ENCODE results near the gene GFPT1.

DNA sequence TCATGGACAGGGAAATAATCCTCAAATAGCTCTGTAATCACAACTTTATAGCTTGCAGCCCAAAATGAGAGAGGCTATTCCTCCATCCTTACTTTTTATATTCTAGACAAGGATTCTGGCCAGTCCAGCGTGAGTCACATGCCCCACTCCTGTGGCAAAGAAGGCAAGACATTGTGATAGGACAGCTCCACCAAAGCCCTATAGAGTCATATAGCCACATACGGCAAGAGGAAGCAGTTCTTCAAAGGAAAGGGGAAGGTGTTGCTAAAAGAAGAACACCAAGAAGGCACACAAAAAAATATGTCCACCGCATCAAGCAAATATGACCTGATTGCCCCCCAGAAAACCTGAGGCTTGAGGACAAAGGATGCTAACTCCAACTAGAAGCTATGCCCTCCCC is 3.4 kb upstream of the GFPT1 start:
- TF ChIP-seq PRDM10 (tag by site-specific recombination; IDR thresholded peaks at IDR 0.05) = no peak
- TF ChIP-seq, protein P1, sequence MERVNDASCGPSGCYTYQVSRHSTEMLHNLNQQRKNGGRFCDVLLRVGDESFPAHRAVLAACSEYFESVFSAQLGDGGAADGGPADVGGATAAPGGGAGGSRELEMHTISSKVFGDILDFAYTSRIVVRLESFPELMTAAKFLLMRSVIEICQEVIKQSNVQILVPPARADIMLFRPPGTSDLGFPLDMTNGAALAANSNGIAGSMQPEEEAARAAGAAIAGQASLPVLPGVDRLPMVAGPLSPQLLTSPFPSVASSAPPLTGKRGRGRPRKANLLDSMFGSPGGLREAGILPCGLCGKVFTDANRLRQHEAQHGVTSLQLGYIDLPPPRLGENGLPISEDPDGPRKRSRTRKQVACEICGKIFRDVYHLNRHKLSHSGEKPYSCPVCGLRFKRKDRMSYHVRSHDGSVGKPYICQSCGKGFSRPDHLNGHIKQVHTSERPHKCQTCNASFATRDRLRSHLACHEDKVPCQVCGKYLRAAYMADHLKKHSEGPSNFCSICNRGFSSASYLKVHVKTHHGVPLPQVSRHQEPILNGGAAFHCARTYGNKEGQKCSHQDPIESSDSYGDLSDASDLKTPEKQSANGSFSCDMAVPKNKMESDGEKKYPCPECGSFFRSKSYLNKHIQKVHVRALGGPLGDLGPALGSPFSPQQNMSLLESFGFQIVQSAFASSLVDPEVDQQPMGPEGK (tag by site-specific recombination; IDR thresholded peaks at IDR 0.05) = no peak
- TF ChIP-seq PRDM6 (tag by site-specific recombination; IDR thresholded peaks at IDR 0.05) = no peak
- no peak for TF ChIP-seq CTCF (tag by site-specific recombination; IDR thresholded peaks at IDR 0.05)
- TF ChIP-seq ZNF549 (tag by site-specific recombination; IDR thresholded peaks at IDR 0.05) = no peak
- no peak for TF ChIP-seq OSR2 (tag by site-specific recombination; IDR thresholded peaks at IDR 0.05)
- no peak for TF ChIP-seq ZFP3 (tag by site-specific recombination; IDR thresholded peaks at IDR 0.05; ENCODE audit: low read depth)

Measured in HEK293 (cell line).